H1 (cell line): ENCODE measurements around the gene SLC25A47. TPM values are rescaled to one million over a fixed set of nuclear protein-coding genes. Genes with fewer than 3 reads are reported as not detected.

Source experiments
- CTCF ChIA-PET: fragments of 300-600 bp; sonication (Branson Sonifier 250); formaldehyde crosslinking; loops from one replicate; lab custom pipeline; 2021; ENCODE audit not compliant: partially characterized antibody; lab: Charles Lee
- POLR2A ChIA-PET: fragments of 300-600 bp; sonication (Branson Sonifier 250); formaldehyde crosslinking; loops from one replicate; lab custom pipeline; 2021; ENCODE audit warnings: inconsistent platforms; ENCODE audit not compliant: partially characterized antibody; lab: Charles Lee
- DNase-seq, 2 experiments: peaks; one replicate each; pipeline versions ENCODE4 v3.0.0 to v3.0.0-alpha.2; 2010 to 2022; ENCODE audit warnings: low spot score in 2 of 2, low read depth in 1 of 2, mixed read lengths in 1 of 2
- FAIRE-seq: peaks from 2 replicates; lab custom pipeline; 2011; peaks lifted over from hg19 to GRCh38; lab: Jason Lieb, UNC
- H2AFZ ChIP-seq: 2 replicates; pipeline ENCODE4 v1.8.1; 2012; ENCODE audit warnings: low read length, inconsistent platforms
- H2AK5ac ChIP-seq: 2 replicates; pipeline ENCODE4 v1.6.1; 2013; ENCODE audit warnings: low read depth, low read length
- H2BK120ac ChIP-seq: replicated peaks from 2 replicates; pipeline ENCODE3; 2013; ENCODE audit warnings: low read depth, low read length, inconsistent platforms
- H2BK12ac ChIP-seq: 2 replicates; pipeline ENCODE4 v1.6.1; 2013; ENCODE audit warnings: low read depth, low read length
- H2BK15ac ChIP-seq: 2 replicates; pipeline ENCODE4 v1.6.1; 2013; ENCODE audit warnings: low read length
- H2BK20ac ChIP-seq: 2 replicates; pipeline ENCODE4 v1.6.1; 2013; ENCODE audit warnings: low read length
- H2BK5ac ChIP-seq: 2 replicates; pipeline ENCODE4 v1.6.1; 2013; ENCODE audit warnings: low read depth, low read length
- H3K14ac ChIP-seq: 2 replicates; pipeline ENCODE4 v1.6.1; 2013; ENCODE audit warnings: inconsistent platforms; ENCODE audit not compliant: insufficient read length
- H3K18ac ChIP-seq: 2 replicates; pipeline ENCODE4 v1.6.1; 2013; ENCODE audit warnings: low read length; ENCODE audit errors: extremely low read depth
- H3K23ac ChIP-seq: 2 replicates; pipeline ENCODE4 v1.6.1; 2013; ENCODE audit warnings: inconsistent platforms; ENCODE audit not compliant: insufficient read length
- H3K23me2 ChIP-seq: 2 replicates; pipeline ENCODE4 v1.6.1; 2013; ENCODE audit warnings: low read depth, low read length
- H3K27ac ChIP-seq: 2 replicates; pipeline ENCODE4 v1.6.1; 2011; ENCODE audit warnings: low read depth, low read length, inconsistent platforms
- H3K27me3 ChIP-seq, 4 experiments: replicated peaks in 1 of 4; 1 replicate in 1 of 4; 2 replicates in 3 of 4; pipeline versions ENCODE4 v1.6.1 to v1.8.1; 2011 to 2013; ENCODE audit warnings: low read length in 3 of 4, mild to moderate bottlenecking in 3 of 4, inconsistent platforms in 2 of 4, mixed read lengths in 2 of 4, moderate library complexity in 1 of 4; ENCODE audit not compliant: control insufficient read depth in 3 of 4, insufficient read depth in 3 of 4; ENCODE audit errors: extremely low read depth in 1 of 4
- H3K36me3 ChIP-seq, 4 experiments: 2 replicates each; pipeline versions ENCODE4 v1.6.1 to v1.8.1; 2011 to 2013; ENCODE audit warnings: mild to moderate bottlenecking in 4 of 4, low read length in 3 of 4, moderate library complexity in 2 of 4, control low read depth in 1 of 4, inconsistent platforms in 1 of 4; ENCODE audit not compliant: insufficient read depth in 4 of 4, control insufficient read depth in 2 of 4
- H3K4ac ChIP-seq: replicated peaks from 2 replicates; pipeline ENCODE3; 2013; ENCODE audit warnings: low read length, low read depth, mixed read lengths, inconsistent platforms; ENCODE audit not compliant: insufficient read length
- H3K4me1 ChIP-seq, 4 experiments: replicated peaks in 1 of 4; 1 replicate in 1 of 4; 2 replicates in 3 of 4; pipeline versions ENCODE4 v1.6.1 to v1.8.1; 2011 to 2013; ENCODE audit warnings: low read length in 3 of 4, inconsistent platforms in 2 of 4, mixed read lengths in 1 of 4; ENCODE audit not compliant: insufficient read depth in 4 of 4, control insufficient read depth in 3 of 4
- H3K4me2 ChIP-seq, 2 experiments: 2 replicates each; pipeline versions ENCODE4 v1.6.1 to v1.8.1; 2011 to 2013; ENCODE audit warnings: low read depth in 2 of 2, low read length in 2 of 2, control low read depth in 1 of 2, inconsistent platforms in 1 of 2, mild to moderate bottlenecking in 1 of 2; ENCODE audit not compliant: insufficient read depth in 1 of 2
- H3K4me3 ChIP-seq, 4 experiments: fragments of 200-600, 300-600 bp in 1 of 4; sonication (generic), shearing (Covaris generic), sonication (Bioruptor Twin) in 1 of 4; 2 replicates each; pipeline versions ENCODE4 v1.5.1 to v1.8.1; 2011 to 2016; ENCODE audit warnings: low read length in 4 of 4, low read depth in 3 of 4, control low read depth in 2 of 4, inconsistent platforms in 2 of 4, mild to moderate bottlenecking in 2 of 4, mixed read lengths in 1 of 4, moderate library complexity in 1 of 4; ENCODE audit not compliant: insufficient read depth in 2 of 4; ENCODE audit errors: extremely low read depth in 1 of 4
- H3K56ac ChIP-seq: replicated peaks from 2 replicates; pipeline ENCODE3; 2013; ENCODE audit warnings: low read depth, mild to moderate bottlenecking, mixed read lengths, low read length, inconsistent platforms; ENCODE audit not compliant: insufficient read length
- H3K79me1 ChIP-seq: 2 replicates; pipeline ENCODE4 v1.6.1; 2013; ENCODE audit warnings: low read depth, low read length, control low read depth
- H3K79me2 ChIP-seq, 2 experiments: 2 replicates each; pipeline versions ENCODE4 v1.6.1 to v1.8.1; 2012 to 2013; ENCODE audit warnings: low read length in 2 of 2, mild to moderate bottlenecking in 2 of 2, inconsistent platforms in 1 of 2; ENCODE audit not compliant: insufficient read depth in 2 of 2, control insufficient read depth in 1 of 2
- H3K9ac ChIP-seq, 4 experiments: replicated peaks in 1 of 4; 1 replicate in 1 of 4; 2 replicates in 3 of 4; pipeline versions ENCODE4 v1.6.1 to v1.8.1; 2011 to 2013; ENCODE audit warnings: low read depth in 3 of 4, low read length in 3 of 4, control low read depth in 2 of 4, mild to moderate bottlenecking in 2 of 4, moderate library complexity in 2 of 4, inconsistent platforms in 1 of 4; ENCODE audit errors: extremely low read depth in 1 of 4
- H3K9me3 ChIP-seq, 2 experiments: 2 replicates each; pipeline versions ENCODE4 v1.6.1 to v1.8.1; 2012 to 2013; ENCODE audit warnings: mild to moderate bottlenecking in 2 of 2, moderate library complexity in 2 of 2, control low read depth in 1 of 2, inconsistent platforms in 1 of 2, low read depth in 1 of 2, low read length in 1 of 2, mixed read lengths in 1 of 2; ENCODE audit not compliant: insufficient read depth in 2 of 2
- H4K20me1 ChIP-seq, 2 experiments: replicated peaks in 1 of 2; 2 replicates each; pipeline versions ENCODE3 to v1.8.1; 2011 to 2013; ENCODE audit warnings: inconsistent platforms in 2 of 2, low read length in 2 of 2, mild to moderate bottlenecking in 1 of 2; ENCODE audit not compliant: insufficient read depth in 2 of 2, control insufficient read depth in 1 of 2
- H4K5ac ChIP-seq: 2 replicates; pipeline ENCODE4 v1.6.1; 2013; ENCODE audit warnings: low read length, low read depth, mixed read lengths, inconsistent platforms; ENCODE audit not compliant: insufficient read length
- H4K8ac ChIP-seq: 2 replicates; pipeline ENCODE4 v1.8.0; 2013; ENCODE audit warnings: mild to moderate bottlenecking, moderate library complexity, low read length, inconsistent platforms; ENCODE audit not compliant: insufficient read depth; ENCODE audit errors: extremely low read depth
- H4K91ac ChIP-seq: replicated peaks from 2 replicates; pipeline ENCODE3; 2013; ENCODE audit warnings: low read length, mixed read lengths, inconsistent platforms; ENCODE audit not compliant: insufficient read length
- BRCA1 ChIP-seq: IDR thresholded peaks from 2 replicates; pipeline ENCODE4 v1.6.1; 2012; ENCODE audit warnings: low read depth, low read length, improper control_type of control experiment
- NANOG ChIP-seq: IDR thresholded peaks from 2 replicates; pipeline ENCODE4 v1.6.1; 2011; ENCODE audit warnings: low read length, low read depth, mild to moderate bottlenecking, inconsistent platforms; ENCODE audit not compliant: insufficient read depth, poor library complexity, severe bottlenecking
- SIX5 ChIP-seq: IDR thresholded peaks from 2 replicates; pipeline ENCODE4 v1.6.1; 2011; ENCODE audit warnings: mild to moderate bottlenecking, low read depth, low read length
- TAF7 ChIP-seq: optimal IDR thresholded peaks from 2 replicates; pipeline ENCODE3; 2011; ENCODE audit warnings: low read depth, mild to moderate bottlenecking, inconsistent platforms, low read length, moderate library complexity, borderline replicate concordance
- WGBS, 2 experiments: shearing (Covaris generic) in 1 of 2; methylation state at CpG; one replicate each; pipeline versions ENCODE4 v1.1.6 to v1.1.7; 2013 to 2015; ENCODE audit warnings: low lambda C conversion rate in 2 of 2, mixed read lengths in 2 of 2, inconsistent platforms in 1 of 2, low coverage in 1 of 2, missing lambda C conversion rate in 1 of 2; ENCODE audit not compliant: insufficient replicate concordance in 2 of 2, insufficient coverage in 1 of 2, insufficient read length in 1 of 2; ENCODE audit errors: extremely low coverage in 1 of 2, missing lambda C conversion rate in 1 of 2; 5-methylcytosine and 5-hydroxymethylcytosine counted together
- polyA plus RNA-seq, 7 experiments: library from polyadenylated mRNA; depleted of rRNA in 3 of 7; stranded (reverse) in 5 of 7; unstranded in 2 of 7; fragments of >200 nt in 5 of 7; fragments of 200-250 nt in 2 of 7; gene quantifications; 1 replicate in 5 of 7; 2 replicates in 1 of 7; 4 replicates in 1 of 7; pipeline versions ENCODE4 v1.2.1 to v1.2.3, GENCODE V29; 2011 to 2013; ENCODE audit warnings: missing spikeins in 2 of 7, mixed read lengths in 2 of 7
- total RNA-seq: library from RNA; stranded (reverse); fragmentation: NEBNext Ultra II Directional; extraction: Animal tissue kit (Norgen Biotek cat#: 25700); gene quantifications from 2 replicates; pipeline ENCODE4 v1.2.1, GENCODE V29; 2021

SLC25A47 gene
- total and polyA plus RNA-seq, 2 of the 8 experiments (the other 6 are each of a cell fraction or from before 2014, with no cell fraction given) = not detected

- TF ChIP-seq BRCA1 (no peak), SIX5 (no peak), TAF7 (no peak), NANOG (no peak)
- no peak overlapping the region for H2BK12ac ChIP-seq
- H2AFZ ChIP-seq = no peak overlapping the region
- peaks cover 0 to 2% (median 1%) of the 10 kb centered on the region in 4 experiments; a peak in 1 of 7 replicates for H3K4me1 ChIP-seq
- H3K36me3 ChIP-seq = peaks cover 5 to 55% (median 25%) of the 10 kb centered on the region in 4 experiments; a peak in 7 of 8 replicates
- no peak overlapping the region for H2AK5ac ChIP-seq
- no peak for FAIRE-seq
- no peaks in the 10 kb centered on the region for H3K23me2 ChIP-seq
- H3K79me2 ChIP-seq = peaks cover 0 to 8% of the 10 kb centered on the region in 2 experiments; a peak in 1 of 4 replicates
- no peak overlapping the region for H3K27ac ChIP-seq
- H3K27me3 ChIP-seq = no peaks in the 10 kb centered on the region
- H2BK120ac ChIP-seq = no peak overlapping the region
- no peaks in the 10 kb centered on the region for H3K9me3 ChIP-seq
- no peak overlapping the region for H3K4me3 ChIP-seq
- ChIA-PET POLR2A (interaction anchor here (0.7 to 16.0 kb wide), 4 partner anchors 5 to 75 kb away, joined by 3 to 200 read pairs (median 102); partner anchors contain the start of gene SLC25A29), CTCF (interaction anchor here (0.7 to 2.6 kb wide), 5 partner anchors 8 to 41 kb away, joined by 4 to 13 read pairs (median 4); no protein-coding TSS in a partner anchor)
- H2BK5ac ChIP-seq = no peak overlapping the region
- H3K4ac ChIP-seq = no peak overlapping the region
- WGBS, 2 experiments = 89% methylated on average over 14 of the region's 14 CpGs; no CpG with 5 or more reads in 1 of the 2 experiments
- no peak overlapping the region for H4K5ac ChIP-seq
- DNase-seq = no peak
- no peak overlapping the region for H3K14ac ChIP-seq
- no peak overlapping the region for H3K9ac ChIP-seq
- no peak overlapping the region for H4K91ac ChIP-seq
- H2BK20ac ChIP-seq = no peak overlapping the region
- no peaks in the 10 kb centered on the region; the same call in 1 of the 2 replicates for H3K79me1 ChIP-seq
- no peak overlapping the region for H3K23ac ChIP-seq
- H3K4me2 ChIP-seq = no peak overlapping the region
- peaks cover 25 to 52% of the 10 kb centered on the region in 2 experiments for H4K20me1 ChIP-seq
- H3K18ac ChIP-seq = no peak overlapping the region
- H3K56ac ChIP-seq = no peak overlapping the region
- H4K8ac ChIP-seq = no peak overlapping the region
- H2BK15ac ChIP-seq = no peak overlapping the region
Measured at GRCh38 chr14:100293497-100294212, 29.5 kb upstream of the SLC25A47 start.
